Neutrophil (primary cell): Measurements from ENCODE around the gene DDX19B.
"Not testable (repeated sequence)": the region's sequence is repeated elsewhere in the genome, so short reads cannot be mapped to it uniquely, and the experiment has no call there.

ENCODE experiments used
- H3K27ac ChIP-seq: fragments of 200-600 bp; sonication (generic); 2 replicates; pipeline ENCODE4 v1.5.1; 2016; ENCODE audit warnings: mild to moderate bottlenecking, moderate library complexity
- H3K27me3 ChIP-seq: fragments of 200-600 bp; sonication (generic); 2 replicates; pipeline ENCODE4 v1.6.0; 2016; ENCODE audit warnings: mild to moderate bottlenecking
- H3K36me3 ChIP-seq: fragments of 200-600 bp; sonication (generic); 2 replicates; pipeline ENCODE4 v1.5.1; 2017
- H3K4me1 ChIP-seq, 2 experiments: fragments of 200-600 bp in 1 of 2; sonication (generic) in 1 of 2; 1 replicate in 1 of 2; 2 replicates in 1 of 2; pipeline versions ENCODE4 v1.5.1 to v1.6.1; 2013 to 2016; ENCODE audit warnings: low read depth in 1 of 2, low read length in 1 of 2, mild to moderate bottlenecking in 1 of 2, moderate library complexity in 1 of 2; ENCODE audit not compliant: control insufficient read depth in 1 of 2, insufficient read depth in 1 of 2
- H3K4me3 ChIP-seq, 2 experiments: fragments of 200-600 bp in 1 of 2; sonication (generic) in 1 of 2; 1 replicate in 1 of 2; 2 replicates in 1 of 2; pipeline ENCODE4 v1.5.1; 2013 to 2016; ENCODE audit warnings: low read depth in 1 of 2, low read length in 1 of 2, mild to moderate bottlenecking in 1 of 2, moderate library complexity in 1 of 2
- H3K9me3 ChIP-seq: fragments of 200-600 bp; sonication (generic); 2 replicates; pipeline ENCODE4 v1.5.1; 2016
- TF ChIP-seq, protein P1 (sequence below): fragments of 200-600 bp; sonication (generic); IDR thresholded peaks from 2 replicates; pipeline ENCODE4 v1.5.1; 2016; ENCODE audit warnings: antibody characterized with exemption

DDX19B gene

DNA sequence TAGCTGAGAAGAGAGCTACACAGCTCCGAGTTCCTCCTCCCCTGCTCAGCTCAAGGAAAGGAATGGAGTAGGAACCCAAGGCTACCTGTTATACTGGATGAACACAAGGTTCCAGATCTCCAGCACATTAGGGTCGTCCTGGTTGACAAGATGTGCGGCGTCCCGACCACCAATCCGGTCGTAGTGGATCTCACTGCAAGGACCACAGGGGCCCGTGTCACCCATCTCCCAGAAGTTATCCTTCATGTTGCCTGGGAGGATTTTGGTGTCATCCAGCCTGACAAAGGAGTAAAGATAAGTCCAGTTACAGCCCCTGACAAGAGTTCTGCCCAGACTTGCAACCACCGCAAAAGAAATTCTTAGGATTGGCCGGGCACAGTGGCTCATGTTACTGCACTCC is 27.3 kb upstream of the DDX19B start:
- TF ChIP-seq, protein P1, sequence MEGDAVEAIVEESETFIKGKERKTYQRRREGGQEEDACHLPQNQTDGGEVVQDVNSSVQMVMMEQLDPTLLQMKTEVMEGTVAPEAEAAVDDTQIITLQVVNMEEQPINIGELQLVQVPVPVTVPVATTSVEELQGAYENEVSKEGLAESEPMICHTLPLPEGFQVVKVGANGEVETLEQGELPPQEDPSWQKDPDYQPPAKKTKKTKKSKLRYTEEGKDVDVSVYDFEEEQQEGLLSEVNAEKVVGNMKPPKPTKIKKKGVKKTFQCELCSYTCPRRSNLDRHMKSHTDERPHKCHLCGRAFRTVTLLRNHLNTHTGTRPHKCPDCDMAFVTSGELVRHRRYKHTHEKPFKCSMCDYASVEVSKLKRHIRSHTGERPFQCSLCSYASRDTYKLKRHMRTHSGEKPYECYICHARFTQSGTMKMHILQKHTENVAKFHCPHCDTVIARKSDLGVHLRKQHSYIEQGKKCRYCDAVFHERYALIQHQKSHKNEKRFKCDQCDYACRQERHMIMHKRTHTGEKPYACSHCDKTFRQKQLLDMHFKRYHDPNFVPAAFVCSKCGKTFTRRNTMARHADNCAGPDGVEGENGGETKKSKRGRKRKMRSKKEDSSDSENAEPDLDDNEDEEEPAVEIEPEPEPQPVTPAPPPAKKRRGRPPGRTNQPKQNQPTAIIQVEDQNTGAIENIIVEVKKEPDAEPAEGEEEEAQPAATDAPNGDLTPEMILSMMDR = no peak
- H3K4me1 ChIP-seq = no peaks in the 10 kb centered on the region
- no peaks in the 10 kb centered on the region for H3K9me3 ChIP-seq
- no peaks in the 10 kb centered on the region for H3K27me3 ChIP-seq
- H3K27ac ChIP-seq = no peak overlapping the region
- H3K36me3 ChIP-seq = peaks cover 22% of the 10 kb centered on the region
- H3K4me3 ChIP-seq = no peak overlapping the region

DNA sequence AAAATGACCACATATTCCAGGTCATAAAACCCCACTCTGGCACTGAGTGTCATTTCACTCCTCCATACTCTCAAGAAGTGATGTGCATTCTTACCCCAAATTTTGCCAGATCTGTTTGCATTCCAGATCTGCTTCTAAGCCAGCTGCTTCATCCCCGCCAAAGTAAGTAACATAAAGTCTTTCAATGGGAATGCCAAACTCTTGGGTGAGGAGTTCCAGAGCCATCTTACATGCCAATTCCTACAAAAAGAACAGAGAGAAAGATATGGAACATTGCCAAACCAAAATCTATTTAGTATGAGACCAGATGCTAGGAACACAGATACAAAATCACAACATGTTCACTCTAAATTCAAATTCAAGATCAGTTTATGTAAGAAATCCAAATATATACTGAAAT is 22.6 kb upstream of the DDX19B start:
- no peak overlapping the region for H3K4me3 ChIP-seq
- H3K36me3 ChIP-seq = peaks cover 21% of the 10 kb centered on the region
- TF ChIP-seq, protein P1 = no peak
- no peak overlapping the region for H3K27ac ChIP-seq
- no peaks in the 10 kb centered on the region for H3K27me3 ChIP-seq
- no peaks in the 10 kb centered on the region for H3K9me3 ChIP-seq
- H3K4me1 ChIP-seq = no peaks in the 10 kb centered on the region

DNA sequence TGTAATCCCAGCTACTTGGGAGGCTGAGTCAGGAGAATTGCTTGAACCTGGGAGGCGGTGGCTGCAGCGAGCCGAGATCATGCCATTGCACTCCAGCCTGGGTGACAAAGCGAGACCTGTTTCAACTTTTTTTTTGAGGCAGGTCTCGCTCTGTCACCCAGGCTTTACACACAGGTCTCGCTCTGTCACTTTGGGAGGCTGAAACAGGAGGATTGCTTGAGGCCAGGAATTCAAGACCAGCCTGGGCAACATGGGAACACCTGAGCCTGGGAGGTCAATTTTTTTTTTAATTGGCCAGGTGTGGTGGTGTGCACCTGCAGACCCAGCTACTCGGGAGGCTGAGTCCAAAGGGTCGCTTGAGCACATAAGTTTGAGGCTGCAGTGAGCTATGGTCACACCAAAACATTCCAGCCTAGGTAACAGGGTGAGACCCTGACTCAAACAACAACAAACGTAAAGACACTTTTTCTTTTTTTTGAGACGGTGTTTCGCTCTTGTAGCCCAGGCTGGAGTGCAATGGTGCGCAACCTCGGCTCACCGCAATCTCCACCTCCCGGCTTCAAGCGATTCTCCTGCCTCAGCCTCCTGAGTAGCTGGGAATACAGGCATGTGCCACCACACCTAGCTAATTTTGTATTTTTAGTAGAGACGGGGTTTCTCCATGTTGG is 11.5 kb upstream of the DDX19B start:
- H3K9me3 ChIP-seq, H3K27me3 ChIP-seq, H3K4me3 ChIP-seq, H3K27ac ChIP-seq, H3K36me3 ChIP-seq: not testable (repeated sequence)
- H3K4me1 ChIP-seq = peaks cover 11 to 14% of the 10 kb centered on the region in 2 experiments

GRCh38 chr16:70289229-70290094 is 9.5 kb upstream of the DDX19B start, which contains the start of gene AARS1:
Gene AARS1, minus strand, starts transcription at chr16:70289506. Its CDS starts 6,743 bp downstream, at chr16:70282763.
- Histone ChIP-seq H3K27me3 (no peaks in the 10 kb centered on the region), H3K27ac (peak within 1 kb of the TSS; percentile 65), H3K9me3 (no peaks in the 10 kb centered on the region), H3K36me3 (no peaks in the 10 kb centered on the region), H3K4me1 (peaks cover 11 to 14% of the 10 kb centered on the region in 2 experiments), H3K4me3 (peak within 1 kb of the TSS; percentile 80 to 94)
- TF ChIP-seq, protein P1 = peak; percentile 32

DNA sequence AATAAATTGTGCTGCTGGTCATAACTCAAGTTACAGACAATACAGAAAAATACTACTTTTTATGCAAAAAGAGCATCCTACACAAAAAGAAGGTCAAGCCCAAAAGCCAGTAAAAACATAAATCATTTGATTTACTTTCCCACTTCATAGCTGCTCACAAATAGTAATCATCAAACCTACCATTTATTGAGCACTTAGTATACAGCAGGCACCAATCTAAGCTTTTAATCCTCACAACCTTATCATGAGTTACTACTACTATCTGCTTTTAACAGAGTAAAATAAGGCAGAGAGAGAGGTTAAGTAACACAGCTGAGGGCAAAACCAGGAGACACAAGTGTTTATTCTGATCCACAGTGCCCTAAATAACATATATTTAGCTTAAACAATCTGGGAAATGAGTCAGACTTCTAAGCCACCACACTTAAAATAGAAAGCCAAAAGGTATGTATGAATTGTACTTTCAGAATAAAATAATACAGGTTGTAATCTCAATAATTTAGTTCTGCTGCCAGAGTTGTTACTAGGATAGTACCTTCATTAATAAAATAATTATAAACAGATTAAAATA is 8.0 kb upstream of the DDX19B start:
- Histone ChIP-seq H3K4me1 (peaks cover 11 to 14% of the 10 kb centered on the region in 2 experiments), H3K4me3 (no peak overlapping the region), H3K36me3 (no peaks in the 10 kb centered on the region), H3K9me3 (no peaks in the 10 kb centered on the region), H3K27ac (no peak overlapping the region), H3K27me3 (no peaks in the 10 kb centered on the region)
- TF ChIP-seq, protein P1 = no peak

DNA sequence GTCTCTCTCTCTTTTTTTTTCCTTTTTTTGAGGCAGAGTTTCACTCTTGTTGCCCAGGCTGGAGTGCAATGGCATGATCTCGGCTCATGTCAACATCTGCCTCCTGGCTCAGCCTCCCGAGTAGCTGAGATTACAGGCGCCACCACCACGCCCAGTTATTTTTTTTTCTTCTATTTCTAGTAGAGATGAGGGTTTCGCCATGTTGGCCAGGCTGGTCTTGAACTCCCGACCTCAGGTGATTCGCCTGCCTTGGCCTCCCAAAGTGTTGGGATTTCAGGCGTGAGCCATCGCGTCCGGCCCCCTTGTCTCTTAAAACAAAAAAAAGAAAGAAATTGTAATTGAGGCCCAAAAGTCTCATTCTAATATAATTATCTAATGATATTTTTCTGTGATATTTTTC is 6.8 kb upstream of the DDX19B start:
- not testable (repeated sequence) for H3K27ac ChIP-seq, H3K9me3 ChIP-seq, H3K36me3 ChIP-seq, H3K27me3 ChIP-seq, H3K4me3 ChIP-seq
- peaks cover 11 to 14% of the 10 kb centered on the region in 2 experiments for H3K4me1 ChIP-seq
